HG03135 (cell line): Measurements from ENCODE around the gene GNG7.

ENCODE experiments used
- ATAC-seq: cut with Tn5 transposase; IDR thresholded peaks from one replicate; pipeline ENCODE4 v1.9.1; 2021; ENCODE audit warnings: mild to moderate bottlenecking, moderate library complexity; ENCODE audit not compliant: unreplicated experiment

Gene GNG7

DNA sequence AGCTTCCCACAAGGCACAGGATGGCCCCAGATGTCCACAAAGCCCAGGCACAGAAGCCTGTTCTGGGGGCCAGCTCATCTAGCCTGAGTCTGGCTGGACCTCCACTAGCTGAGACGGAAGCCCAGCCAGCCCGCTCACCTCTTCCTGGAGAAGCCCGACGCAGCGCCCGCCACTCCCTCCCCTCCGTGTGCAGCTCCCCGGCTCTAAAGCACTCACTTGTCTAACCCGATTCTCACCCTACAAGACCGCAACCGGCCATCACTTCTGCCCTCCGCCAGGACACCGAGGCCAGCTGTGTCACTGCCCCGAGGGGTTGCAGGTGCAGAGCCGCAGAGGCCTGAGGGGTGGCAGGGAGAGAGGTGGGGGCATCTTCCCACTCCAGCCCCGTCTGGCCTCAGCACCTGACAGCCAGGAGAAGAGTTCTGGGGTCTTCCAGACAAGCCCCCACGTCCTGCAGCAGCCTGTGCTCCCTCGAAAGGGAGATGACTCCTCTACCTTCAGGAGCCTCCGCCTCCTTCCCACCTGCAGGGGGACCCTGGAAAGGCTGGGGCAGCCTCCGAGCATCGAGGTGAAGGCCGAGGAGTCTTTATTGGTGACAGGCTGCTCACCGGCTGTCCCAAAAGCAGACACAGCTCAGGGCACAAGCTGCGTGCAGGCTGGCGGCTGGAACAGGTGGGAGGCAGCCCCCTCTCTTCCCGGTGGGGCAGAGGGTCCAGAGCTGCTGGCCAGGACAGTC is 24.6 kb upstream of the GNG7 start:
- ATAC-seq: no peak

- ATAC-seq: no peak
Observed at GRCh38 chr19:2726160-2726855, 23.8 kb upstream of the GNG7 start.

- no peak for ATAC-seq
Observed at GRCh38 chr19:2724148-2724557, 21.7 kb upstream of the GNG7 start.

DNA sequence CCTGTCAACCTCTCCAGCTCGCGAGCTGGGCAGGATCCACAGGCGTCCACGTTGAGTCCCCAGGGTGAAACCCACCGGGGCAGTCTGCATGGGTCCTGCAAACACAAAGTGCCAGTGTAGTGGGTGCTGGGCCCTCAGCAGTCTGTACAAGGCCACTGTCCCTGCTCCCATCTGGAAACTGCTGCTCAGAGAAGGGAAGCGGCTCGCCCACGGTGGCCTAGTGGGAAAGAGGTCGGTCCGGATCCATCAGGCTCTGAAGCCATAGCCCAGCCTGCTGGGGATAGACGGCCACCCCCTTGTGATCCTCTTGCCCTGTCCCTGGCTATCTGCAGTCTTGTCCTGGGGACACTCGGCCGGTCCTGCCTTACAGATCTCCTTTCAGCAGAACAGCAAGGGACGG is 21.3 kb upstream of the GNG7 start:
- ATAC-seq: no peak

DNA sequence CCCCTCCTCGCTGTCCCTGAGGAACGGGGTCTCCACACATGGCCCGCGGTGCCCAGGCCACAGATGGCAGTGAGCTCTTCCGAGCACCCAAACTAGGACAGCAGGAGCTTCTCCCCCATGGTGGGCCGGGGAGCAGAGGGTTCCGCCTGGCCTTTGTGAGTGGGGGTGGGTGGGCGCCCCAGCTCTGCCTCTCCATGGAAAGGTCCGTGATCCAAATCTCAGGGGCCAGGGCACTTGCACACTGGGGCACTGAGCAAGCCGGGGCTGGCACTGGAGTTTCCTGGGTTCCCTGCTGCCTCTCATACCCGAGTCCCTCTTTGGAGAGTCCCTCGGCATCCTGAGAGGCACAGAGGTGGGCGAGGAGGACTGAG is 20.8 kb upstream of the GNG7 start:
- no peak for ATAC-seq

- ATAC-seq: no peak
Observed at GRCh38 chr19:2722541-2723344, 20.2 kb upstream of the GNG7 start.

DNA sequence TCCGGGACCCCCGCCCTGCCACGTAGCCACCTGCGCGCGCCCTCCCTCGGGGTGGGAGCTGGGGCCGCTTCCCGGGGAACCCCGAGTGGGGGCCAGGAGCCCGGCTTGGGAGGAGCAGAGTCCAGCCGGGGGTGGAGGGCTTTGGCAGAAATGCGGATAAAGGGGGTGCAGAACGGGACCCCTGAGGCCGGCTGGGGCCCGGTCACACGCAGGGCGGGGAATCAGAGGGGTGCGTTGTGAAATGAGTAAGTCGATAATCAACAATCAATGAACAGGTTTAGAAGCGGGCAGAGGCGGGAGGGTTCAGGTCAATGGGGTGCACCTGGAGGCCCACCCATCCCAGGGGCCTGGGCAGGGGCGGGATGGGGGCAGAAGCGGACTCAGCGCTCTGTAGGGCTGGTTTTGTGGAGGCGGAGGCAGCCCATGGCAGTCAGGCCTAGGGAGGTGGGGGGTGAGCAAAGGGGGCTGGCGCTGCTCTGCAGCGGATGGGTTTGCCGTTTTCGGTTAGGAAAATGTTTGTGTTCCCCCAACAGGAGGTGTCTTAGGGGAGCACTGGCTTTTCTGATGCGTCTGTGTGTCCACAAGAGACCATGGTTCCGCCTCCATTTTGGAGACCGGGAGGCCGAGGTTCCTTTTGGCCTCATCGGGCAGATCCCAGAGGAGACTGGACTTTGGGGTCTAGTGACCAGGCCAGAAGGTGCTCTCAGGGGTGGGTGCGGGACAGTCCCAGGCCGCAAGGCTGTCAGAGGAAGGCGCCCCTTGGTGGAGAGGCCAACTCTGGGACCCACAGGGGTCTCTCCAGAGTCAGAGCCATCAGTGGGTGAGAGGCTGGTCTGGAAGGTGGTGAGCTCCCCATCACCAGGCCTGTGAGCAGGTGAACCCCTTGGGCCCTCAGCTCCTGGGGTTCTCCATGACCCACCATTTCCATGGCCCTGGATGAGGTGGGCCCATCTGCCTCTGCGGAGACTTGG is 19.4 kb upstream of the GNG7 start:
- no peak for ATAC-seq

DNA sequence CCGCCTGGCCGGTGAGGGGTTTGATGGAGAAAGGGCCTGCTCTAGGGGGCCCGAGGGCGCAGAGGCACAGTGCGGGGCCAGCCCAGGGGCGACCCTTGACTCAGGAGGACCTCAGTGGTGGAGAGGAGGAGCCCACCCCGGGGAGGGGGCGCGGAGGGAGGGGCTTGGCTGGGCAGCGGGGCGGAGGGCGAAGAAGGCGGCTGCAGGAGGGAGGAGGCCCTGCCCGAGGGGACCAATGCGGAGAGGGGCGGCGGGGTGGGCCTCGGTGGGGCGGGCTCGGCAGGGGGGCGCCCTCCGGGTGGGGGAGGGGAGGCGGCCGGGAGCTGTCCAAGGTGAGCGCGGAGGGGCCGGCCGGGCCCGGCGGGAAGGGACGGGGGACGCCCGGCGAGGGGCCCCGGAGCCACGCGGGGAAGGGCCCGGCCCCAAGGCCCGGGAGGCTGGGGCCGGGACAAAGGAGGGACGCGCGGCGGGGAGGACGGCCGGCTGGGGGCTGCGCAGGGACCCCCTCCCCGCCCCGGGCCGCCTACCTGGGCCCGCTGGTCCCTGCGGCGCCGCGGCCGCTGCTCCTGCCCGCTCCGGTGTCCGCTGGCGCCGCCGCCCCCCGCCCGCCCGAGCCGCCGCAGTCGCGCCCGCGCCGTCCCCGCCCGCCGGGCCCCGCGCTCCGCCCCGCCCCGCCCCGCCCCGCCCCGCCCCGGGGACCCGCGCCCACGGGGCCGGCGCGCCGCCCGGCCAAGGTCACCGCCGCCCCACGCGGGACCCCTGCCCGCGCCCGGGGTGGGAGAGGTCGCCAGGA is 18.5 kb upstream of the GNG7 start, which contains the start of gene DIRAS1:
TSS of gene DIRAS1 (minus strand) at position 596 of the 793 bp plus-strand sequence. CDS start 3,566 bp downstream, outside the sequence.
- ATAC-seq: no peak

DNA sequence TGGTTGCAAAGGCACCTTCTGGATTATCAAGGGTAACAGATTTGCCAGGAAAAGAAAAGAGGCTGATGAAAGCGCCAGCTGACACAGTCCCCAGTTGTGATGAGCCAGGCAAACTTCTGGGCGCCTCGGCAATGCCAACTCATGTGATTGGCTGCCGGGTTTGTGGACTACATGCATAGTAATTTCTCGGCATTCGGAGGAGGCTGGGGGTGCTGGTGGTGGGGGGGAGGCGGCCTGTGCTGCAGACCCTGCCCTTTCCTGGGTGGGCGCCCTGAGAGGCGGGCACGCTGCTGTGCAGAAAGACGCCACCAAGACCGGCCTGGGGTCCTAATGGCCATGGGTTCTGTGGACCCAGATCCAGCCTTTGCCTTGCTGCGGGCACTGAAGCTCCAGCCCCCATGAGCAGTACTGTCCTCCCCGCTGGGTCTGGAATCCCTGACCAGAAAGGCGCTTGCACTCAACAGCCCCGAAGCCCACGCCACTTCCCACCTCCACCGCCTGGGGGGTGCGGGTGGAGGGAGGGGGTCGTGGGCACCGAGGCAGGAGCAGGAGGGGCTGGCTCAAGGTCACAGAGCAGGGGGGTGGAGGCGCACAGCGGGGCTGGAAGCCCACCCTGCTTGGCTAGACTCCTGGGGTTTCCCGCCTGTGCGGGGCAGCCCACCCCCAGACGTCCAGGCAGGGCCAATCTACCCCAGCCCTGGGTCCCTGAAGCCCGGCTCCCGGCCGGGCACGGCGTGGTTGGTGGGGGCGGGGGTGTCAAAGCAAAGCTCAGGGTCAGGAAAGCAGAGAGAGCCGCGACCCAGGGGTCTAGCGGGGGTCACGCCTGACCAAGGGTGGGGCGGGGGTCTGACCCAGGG is 17.7 kb upstream of the GNG7 start:
- no peak for ATAC-seq

DNA sequence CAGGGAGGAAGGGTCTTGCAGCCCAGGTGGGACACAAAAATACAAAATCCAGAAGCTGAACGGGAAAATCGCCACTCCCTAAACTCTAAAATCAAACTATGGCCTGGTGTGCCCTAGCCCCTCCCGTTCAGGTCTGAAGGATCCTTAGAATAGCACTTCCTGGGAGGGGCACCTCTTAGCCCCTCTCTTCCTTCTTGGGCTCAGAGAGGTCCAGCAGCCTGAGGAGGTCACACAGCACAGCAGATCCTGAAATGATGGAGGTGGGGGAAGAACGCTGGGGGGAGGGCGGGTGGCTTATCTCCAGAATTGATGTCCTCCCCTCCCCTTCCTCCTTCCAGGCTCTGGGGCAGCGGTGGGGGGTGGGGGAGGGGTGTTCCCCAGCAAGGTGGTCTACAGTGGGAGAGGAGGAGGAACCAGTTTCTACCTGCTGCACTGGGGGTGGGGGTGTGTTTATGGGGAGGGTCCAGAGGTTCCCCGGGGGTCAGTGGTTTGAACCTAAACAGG is 16.8 kb upstream of the GNG7 start:
- ATAC-seq: no peak

GRCh38 chr19:2717638-2718541 is 15.4 kb upstream of the GNG7 start:
- no peak for ATAC-seq

- no peak for ATAC-seq
Observed at GRCh38 chr19:2716722-2717637, 14.5 kb upstream of the GNG7 start.

- ATAC-seq: no peak
Observed at GRCh38 chr19:2716275-2716650, 13.8 kb upstream of the GNG7 start.

GRCh38 chr19:2715470-2716274 is 13.2 kb upstream of the GNG7 start:
- no peak for ATAC-seq

DNA sequence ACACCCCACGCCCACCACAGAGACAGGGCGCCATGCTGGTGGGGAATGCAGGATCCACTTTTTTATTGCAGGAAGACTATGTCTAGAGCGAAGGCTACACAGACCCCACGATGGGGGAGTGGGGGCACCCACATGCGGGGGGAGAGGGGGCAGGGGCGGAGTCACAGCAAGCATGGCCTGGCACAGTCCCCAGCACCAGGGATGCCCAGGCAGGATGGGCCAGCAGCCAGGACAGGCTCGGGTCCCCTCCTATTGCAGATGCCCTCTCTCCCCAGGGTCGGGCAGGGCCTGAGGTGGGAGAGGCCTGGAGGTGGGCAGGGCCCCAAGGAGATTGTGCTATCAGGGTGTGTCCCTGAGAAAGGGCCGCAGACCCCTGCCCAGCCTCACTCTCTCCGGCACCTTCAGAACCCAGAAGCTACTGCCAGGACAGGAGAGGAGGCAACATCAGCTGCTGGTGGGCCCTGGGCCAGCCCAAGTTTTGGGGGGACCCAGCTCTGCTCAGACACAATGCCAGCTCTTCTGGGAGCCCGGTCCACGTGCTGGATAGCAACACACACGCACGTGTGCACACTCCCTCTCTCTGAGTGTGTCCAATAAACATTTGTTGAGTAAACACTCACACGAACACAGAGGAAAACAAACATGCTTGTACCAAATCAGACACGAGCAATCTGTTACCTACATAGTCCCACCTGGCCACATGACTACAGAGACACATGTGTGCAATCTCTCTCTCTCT is 12.2 kb upstream of the GNG7 start:
- no peak for ATAC-seq
